GM12801 (cell line): ENCODE measurements around the gene KIDINS220.

Experiments used
- CTCF ChIP-seq: IDR thresholded peaks from one replicate; pipeline ENCODE4 v1.5.1; 2011; ENCODE audit warnings: control low read depth; ENCODE audit not compliant: insufficient read length; ENCODE audit errors: extremely low read depth

KIDINS220 gene

GRCh38 chr2:8821276-8822217 lies 15.9 kb downstream of the KIDINS220 start:
- TF ChIP-seq CTCF = no peak

- TF ChIP-seq CTCF = no peak
Measured at GRCh38 chr2:8819948-8820347, 17.5 kb downstream of the KIDINS220 start.

DNA sequence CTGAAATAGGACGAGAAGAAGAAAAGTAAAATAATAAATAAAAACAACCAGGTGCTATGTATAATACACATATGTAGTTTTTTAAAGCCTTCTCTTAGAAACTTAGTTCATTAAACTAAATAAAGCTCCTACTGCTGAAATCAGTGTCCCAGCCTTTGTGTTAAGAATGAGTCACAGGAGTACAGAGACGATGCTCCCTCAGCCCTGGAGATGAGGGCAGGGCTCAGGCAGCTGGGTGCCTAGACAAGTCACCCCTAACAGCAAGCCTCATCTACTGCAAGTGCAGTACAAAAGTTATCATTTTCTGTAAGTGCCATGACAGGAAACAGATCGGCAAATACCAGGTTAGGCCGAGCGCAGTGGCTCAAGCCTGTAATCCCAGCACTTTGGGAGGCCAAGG lies 18.2 kb downstream of the KIDINS220 start:
- no peak for TF ChIP-seq CTCF

- TF ChIP-seq CTCF = no peak
Measured at GRCh38 chr2:8817221-8817620, 20.2 kb downstream of the KIDINS220 start.

GRCh38 chr2:8806885-8807704 lies 30.3 kb downstream of the KIDINS220 start:
- TF ChIP-seq CTCF = no peak

DNA sequence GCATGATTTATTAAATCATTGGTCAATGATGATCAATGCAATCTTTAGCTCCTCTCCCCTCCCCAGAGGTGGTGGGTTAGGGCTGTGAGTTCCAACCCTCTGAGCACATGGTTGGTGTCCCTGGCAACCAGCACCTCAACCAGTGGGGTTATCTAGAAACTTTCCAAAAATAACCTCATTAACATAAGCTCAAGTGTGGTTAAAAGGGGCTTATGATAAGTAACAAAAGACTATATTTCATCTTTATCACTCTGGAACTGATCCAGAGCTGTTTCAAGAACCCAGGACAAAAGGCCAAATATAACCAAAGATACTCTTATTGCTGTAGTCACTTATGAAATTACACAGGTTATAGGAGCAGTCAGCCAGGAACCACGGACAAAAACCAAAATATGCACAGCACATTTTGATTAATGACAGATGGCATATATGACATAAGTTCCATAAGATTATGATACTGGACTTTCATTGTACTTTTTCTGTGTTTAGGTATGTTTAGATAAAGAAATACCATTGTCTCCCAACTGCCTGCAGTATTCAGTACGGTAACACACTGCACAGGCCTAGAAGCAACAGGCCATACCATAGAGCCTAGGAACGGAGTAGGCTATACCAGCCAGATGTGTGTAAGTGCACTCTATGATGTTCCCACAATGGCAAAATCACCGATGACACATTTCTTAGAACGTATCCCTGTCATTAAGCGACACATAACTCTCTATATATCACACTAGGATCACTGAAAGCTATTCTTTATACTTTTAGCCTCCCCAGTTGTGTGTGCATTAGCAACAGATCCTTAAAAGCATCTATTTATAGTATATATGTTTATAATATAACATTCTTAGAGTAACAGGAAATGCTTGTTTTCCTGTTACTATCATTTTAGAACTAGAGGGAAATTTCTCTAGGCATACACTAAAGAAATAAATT lies 31.9 kb downstream of the KIDINS220 start:
- TF ChIP-seq CTCF = no peak
